WTC11 (cell line): ENCODE results near the gene DEFB114. TPM values are rescaled to one million over a fixed set of nuclear protein-coding genes. Genes with fewer than 3 reads are reported as not detected.
A peak's percentile ranks its signal among the peaks of the same experiment; 100 is the strongest.

ENCODE experiments used
- ATAC-seq: fragments of 200-7000 bp; cut with Tn5 transposase; 2 replicates; pipeline ENCODE4 v1.10.0; 2021; ENCODE audit warnings: mild to moderate bottlenecking, moderate library complexity
- CTCF ChIA-PET: fragments of 300-600 bp; sonication (Branson Sonifier 250); formaldehyde crosslinking; loops from one replicate; lab custom pipeline; 2021; ENCODE audit warnings: antibody characterized with exemption; lab: Charles Lee
- POLR2A ChIA-PET: fragments of 350-600 bp; sonication (Branson Sonifier 250); formaldehyde crosslinking; loops from one replicate; lab custom pipeline; 2021; ENCODE audit warnings: antibody characterized with exemption; lab: Charles Lee
- DNase-seq: peaks from one replicate; pipeline ENCODE4 v3.0.0; 2021; ENCODE audit warnings: low spot score
- H3K27ac Mint-ChIP-seq: 2 replicates; pipeline ENCODE4 v1.8.0; 2021; ENCODE audit warnings: mixed read lengths
- H3K27me3 Mint-ChIP-seq: 2 replicates; pipeline ENCODE4 v1.8.0; 2021; ENCODE audit warnings: low read depth, mild to moderate bottlenecking, moderate library complexity, mixed read lengths
- H3K36me3 Mint-ChIP-seq: 2 replicates; pipeline ENCODE4 v1.8.0; 2021; ENCODE audit warnings: mixed read lengths
- H3K4me1 Mint-ChIP-seq: 2 replicates; pipeline ENCODE4 v1.8.0; 2022; ENCODE audit warnings: mixed read lengths
- H3K4me3 Mint-ChIP-seq: 2 replicates; pipeline ENCODE4 v1.8.0; 2021; ENCODE audit warnings: mild to moderate bottlenecking, moderate library complexity, mixed read lengths
- H3K9me3 Mint-ChIP-seq: 2 replicates; pipeline ENCODE4 v1.8.0; 2021; ENCODE audit warnings: mixed read lengths
- AFF4 ChIP-seq: sonication (generic); formaldehyde crosslinking; IDR thresholded peaks from 2 replicates; pipeline ENCODE4 v1.8.1; 2023; ENCODE audit warnings: mild to moderate bottlenecking, missing genetic modification reagents, borderline replicate concordance
- CTCF ChIP-seq: fragments of 200-600 bp; IDR thresholded peaks from 2 replicates; pipeline ENCODE4 v1.8.0; 2022; ENCODE audit warnings: antibody characterized with exemption
- E2F1 ChIP-seq: sonication (generic); formaldehyde crosslinking; IDR thresholded peaks from 2 replicates; pipeline ENCODE4 v1.8.0; 2022; ENCODE audit warnings: mild to moderate bottlenecking, missing genetic modification reagents
- IRF1 ChIP-seq: sonication (generic); formaldehyde crosslinking; IDR thresholded peaks from 2 replicates; pipeline ENCODE4 v1.8.0; 2023; ENCODE audit warnings: missing genetic modification reagents
- MYBL2 ChIP-seq: sonication (generic); formaldehyde crosslinking; IDR thresholded peaks from 2 replicates; pipeline ENCODE4 v1.8.1; 2023; ENCODE audit warnings: mild to moderate bottlenecking, moderate library complexity, missing genetic modification reagents
- NFATC4 ChIP-seq: fragments of 250-450 bp; sonication (Bioruptor Pico); IDR thresholded peaks from 2 replicates; pipeline ENCODE4 v1.9.0; 2021; ENCODE audit warnings: mild to moderate bottlenecking
- NFE2L1 ChIP-seq: sonication (generic); formaldehyde crosslinking; IDR thresholded peaks from 2 replicates; pipeline ENCODE4 v1.8.1; 2023; ENCODE audit warnings: missing genetic modification reagents
- NR3C1 ChIP-seq: sonication (generic); formaldehyde crosslinking; conservative IDR thresholded peaks from 2 replicates; pipeline ENCODE4 v1.8.1; 2023; ENCODE audit warnings: low read depth, mild to moderate bottlenecking, missing genetic modification reagents
- STAT6 ChIP-seq: sonication (generic); formaldehyde crosslinking; conservative IDR thresholded peaks from 2 replicates; pipeline ENCODE4 v1.8.1; 2023; ENCODE audit warnings: mild to moderate bottlenecking, low read depth, missing genetic modification reagents, moderate library complexity
- ZNF219 ChIP-seq: sonication (generic); formaldehyde crosslinking; IDR thresholded peaks from 2 replicates; pipeline ENCODE4 v1.8.0; 2023; ENCODE audit warnings: missing genetic modification reagents, mild to moderate bottlenecking, borderline replicate concordance
- ZNF232 ChIP-seq: sonication (generic); formaldehyde crosslinking; IDR thresholded peaks from 2 replicates; pipeline ENCODE4 v1.8.0; 2022; ENCODE audit warnings: mild to moderate bottlenecking, missing genetic modification reagents
- ZNF263 ChIP-seq: sonication (generic); formaldehyde crosslinking; IDR thresholded peaks from 2 replicates; pipeline ENCODE4 v1.8.1; 2022; ENCODE audit warnings: low read depth, mild to moderate bottlenecking, moderate library complexity, missing genetic modification reagents
- ZNF281 ChIP-seq: sonication (generic); formaldehyde crosslinking; IDR thresholded peaks from 2 replicates; pipeline ENCODE4 v1.8.0; 2023; ENCODE audit warnings: mild to moderate bottlenecking, missing genetic modification reagents
- ZNF425 ChIP-seq: fragments of 250-450 bp; sonication (Bioruptor Pico); conservative IDR thresholded peaks from 2 replicates; pipeline ENCODE4 v1.9.0; 2021; ENCODE audit warnings: mild to moderate bottlenecking
- total RNA-seq: library from RNA; stranded (reverse); gene quantifications from 3 replicates; pipeline ENCODE4 v1.2.3, GENCODE V29; 2021

DEFB114 gene
- total RNA-seq, 1 experiment from 2014 or later = not detected

- no peak for TF ChIP-seq ZNF425
- no peak for TF ChIP-seq NFE2L1 (CRISPR knock-in tag)
- TF ChIP-seq MYBL2 (CRISPR knock-in tag) = no peak
- TF ChIP-seq E2F1 (CRISPR knock-in tag) = no peak
These were observed 31.3 kb upstream of the DEFB114 start (continued) for GRCh38 chr6:49995278-49995677.

GRCh38 chr6:49988900-49989299, 24.9 kb upstream of the DEFB114 start:
- peak; percentile 66 for ATAC-seq
- CTCF ChIA-PET = no interaction called here
- peaks cover 4% of the 10 kb centered on the region for H3K9me3 Mint-ChIP-seq
- no peaks in the 10 kb centered on the region for H3K27me3 Mint-ChIP-seq
- H3K36me3 Mint-ChIP-seq = no peaks in the 10 kb centered on the region
- TF ChIP-seq CTCF = no peak
- H3K4me3 Mint-ChIP-seq = no peak overlapping the region
- peaks cover 16% of the 10 kb centered on the region for H3K4me1 Mint-ChIP-seq
- POLR2A ChIA-PET = no interaction called here
- H3K27ac Mint-ChIP-seq = no peak overlapping the region
- peak; percentile 13 for DNase-seq

- Mint-ChIP-seq H3K27me3 (no peaks in the 10 kb centered on the region), H3K4me3 (no peak overlapping the region), H3K4me1 (peaks cover 16% of the 10 kb centered on the region), H3K9me3 (peaks cover 4% of the 10 kb centered on the region), H3K36me3 (no peaks in the 10 kb centered on the region), H3K27ac (no peak overlapping the region)
- TF ChIP-seq AFF4 (CRISPR knock-in tag) = no peak
- no peak for TF ChIP-seq STAT6 (CRISPR knock-in tag)
- TF ChIP-seq NFATC4 (CRISPR knock-in tag) = no peak
- TF ChIP-seq ZNF263 (CRISPR knock-in tag) = no peak
- no peak for TF ChIP-seq ZNF281
- no peak for TF ChIP-seq NR3C1
- no peak for TF ChIP-seq ZNF219
- TF ChIP-seq IRF1 (CRISPR knock-in tag) = no peak
- TF ChIP-seq ZNF232 (CRISPR knock-in tag) = no peak
- ChIA-PET CTCF (interaction anchor here (1.1 kb wide), 1 partner anchor 34 kb away, joined by 3 read pairs; no protein-coding TSS in a partner anchor), POLR2A (no interaction called here)
- no peak for ATAC-seq
- DNase-seq = no peak
These were observed 23.8 kb upstream of the DEFB114 start for GRCh38 chr6:49987749-49988148.
